Endothelial cell (in vitro differentiated cells): ENCODE measurements around the gene SGTA. TPM values are rescaled to one million over a fixed set of nuclear protein-coding genes. Genes with fewer than 3 reads are reported as not detected.

ENCODE experiments used
- DNase-seq: peaks from one replicate; pipeline ENCODE4 v3.0.0; 2021; ENCODE audit warnings: low spot score
- H3K27ac Mint-ChIP-seq: one replicate; pipeline ENCODE4 v1.8.0; 2021; ENCODE audit warnings: mixed read lengths, inconsistent platforms; ENCODE audit not compliant: unreplicated experiment
- H3K27me3 Mint-ChIP-seq: one replicate; pipeline ENCODE4 v1.8.0; 2021; ENCODE audit warnings: mild to moderate bottlenecking, moderate library complexity, mixed read lengths, inconsistent platforms; ENCODE audit not compliant: unreplicated experiment
- H3K36me3 Mint-ChIP-seq: one replicate; pipeline ENCODE4 v1.8.0; 2021; ENCODE audit warnings: mild to moderate bottlenecking, low read depth, mixed read lengths, inconsistent platforms; ENCODE audit not compliant: unreplicated experiment
- H3K4me1 Mint-ChIP-seq: one replicate; pipeline ENCODE4 v1.8.0; 2021; ENCODE audit warnings: mild to moderate bottlenecking, mixed read lengths, inconsistent platforms; ENCODE audit not compliant: unreplicated experiment
- H3K4me3 Mint-ChIP-seq: one replicate; pipeline ENCODE4 v1.8.0; 2021; ENCODE audit warnings: mild to moderate bottlenecking, mixed read lengths, inconsistent platforms; ENCODE audit not compliant: unreplicated experiment
- H3K9me3 Mint-ChIP-seq: one replicate; pipeline ENCODE4 v1.8.0; 2021; ENCODE audit warnings: mixed read lengths, inconsistent platforms; ENCODE audit not compliant: unreplicated experiment
- CTCF ChIP-seq: fragments of 200-600 bp; sonication (generic); IDR thresholded peaks from one replicate; pipeline ENCODE4 v1.5.0; 2021; ENCODE audit warnings: antibody characterized with exemption; ENCODE audit not compliant: unreplicated experiment
- total RNA-seq: library from RNA; stranded (reverse); fragmentation: NEBNext Ultra II Directional; extraction: Animal tissue kit (Norgen Biotek cat#: 25700); gene quantifications from one replicate; pipeline ENCODE4 v1.2.1, GENCODE V29; 2021; ENCODE audit not compliant: unreplicated experiment

SGTA gene
- total RNA-seq, 1 donor from 2014 or later, result 60.4 TPM

GRCh38 chr19:2774083-2774679, 8.9 kb downstream of the SGTA start:
- no peak for TF ChIP-seq CTCF
- Mint-ChIP-seq H3K27ac (peak overlapping the region; percentile 68), H3K36me3 (peaks cover 11% of the 10 kb centered on the region), H3K9me3 (no peaks in the 10 kb centered on the region), H3K4me1 (peaks cover 8% of the 10 kb centered on the region), H3K4me3 (no peak overlapping the region), H3K27me3 (peaks cover 6% of the 10 kb centered on the region)
- no peak for DNase-seq

- DNase-seq, result no peak
- H3K4me3 Mint-ChIP-seq, result peak overlapping the region; percentile 58
- peaks cover 8% of the 10 kb centered on the region for H3K36me3 Mint-ChIP-seq
- H3K9me3 Mint-ChIP-seq, result no peaks in the 10 kb centered on the region
- TF ChIP-seq CTCF, result no peak
- no peak overlapping the region for H3K27ac Mint-ChIP-seq
- H3K4me1 Mint-ChIP-seq, result peaks cover 8% of the 10 kb centered on the region
- peaks cover 8% of the 10 kb centered on the region for H3K27me3 Mint-ChIP-seq
Observed at GRCh38 chr19:2771786-2772674, 11.0 kb downstream of the SGTA start.

- peaks cover 1% of the 10 kb centered on the region for H3K4me1 Mint-ChIP-seq
- H3K9me3 Mint-ChIP-seq, result no peaks in the 10 kb centered on the region
- no peak for DNase-seq
- peaks cover 8% of the 10 kb centered on the region for H3K36me3 Mint-ChIP-seq
- H3K27ac Mint-ChIP-seq, result peak overlapping the region; percentile 18
- TF ChIP-seq CTCF, result no peak
- H3K4me3 Mint-ChIP-seq, result no peak overlapping the region
- H3K27me3 Mint-ChIP-seq, result peaks cover 3% of the 10 kb centered on the region
Observed at GRCh38 chr19:2770055-2771013, 12.7 kb downstream of the SGTA start.

GRCh38 chr19:2769218-2769617, 13.9 kb downstream of the SGTA start:
- H3K27me3 Mint-ChIP-seq, result peaks cover 2% of the 10 kb centered on the region
- TF ChIP-seq CTCF, result no peak
- no peak overlapping the region for H3K4me3 Mint-ChIP-seq
- DNase-seq, result no peak
- H3K9me3 Mint-ChIP-seq, result no peaks in the 10 kb centered on the region
- peaks cover 5% of the 10 kb centered on the region for H3K36me3 Mint-ChIP-seq
- no peak overlapping the region for H3K27ac Mint-ChIP-seq
- no peaks in the 10 kb centered on the region for H3K4me1 Mint-ChIP-seq
